Measurements from ENCODE around the gene RNASE11. TPM values are rescaled to one million over a fixed set of nuclear protein-coding genes. Genes with fewer than 3 reads are reported as not detected.

Gene RNASE11
- total RNA-seq, 2 experiments from 2014 or later = not detected

DNA sequence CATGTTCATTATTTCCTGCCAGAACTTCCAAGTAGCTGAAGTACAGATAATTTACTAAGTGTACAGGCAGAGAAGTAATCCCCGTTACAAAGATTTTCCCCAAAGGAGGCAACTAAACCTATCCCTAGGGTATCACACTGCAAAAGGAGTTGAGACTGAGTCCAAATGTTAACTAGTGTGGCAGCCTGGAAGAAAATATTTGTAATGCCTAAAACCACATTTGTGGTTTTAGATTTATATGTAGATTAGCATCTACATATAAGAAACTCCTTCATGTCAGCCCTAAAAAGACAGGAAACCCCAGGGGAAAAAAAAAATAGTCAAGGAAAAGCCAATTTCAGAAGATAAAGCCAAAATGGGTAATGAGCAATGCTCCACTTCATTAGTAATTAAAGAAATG, 4.8 kb upstream of the RNASE11 start:
- H3K36me3 ChIP-seq (ENCODE audit: insufficient read depth, low read length) = no peaks in the 10 kb centered on the region
- BruUV-seq (replicated peaks) = no TSS peak
- intact Hi-C loops (cut with micrococcal nuclease; ENCODE audit: unreplicated experiment) = no loop called here
- no peaks in the 10 kb centered on the region for H3K9me2 ChIP-seq (ENCODE audit: insufficient read depth, low read length)
- H3K4me2 ChIP-seq (ENCODE audit: low read length) = no peak overlapping the region
- H3K9me3 ChIP-seq (ENCODE audit: low read length) = no peaks in the 10 kb centered on the region
- no peaks in the 10 kb centered on the region for H4K20me1 ChIP-seq (ENCODE audit: insufficient read depth, low read length)
- H3K4me3 ChIP-seq (ENCODE audit: low read depth, low read length, poor library complexity, severe bottlenecking) = no peak overlapping the region
- POLR2A ChIA-PET = no interaction called here
- no peaks in the 10 kb centered on the region for H3K4me1 ChIP-seq (ENCODE audit: insufficient read depth, low read length, poor library complexity, severe bottlenecking)
- H2AFZ ChIP-seq (ENCODE audit: low read length) = no peak overlapping the region
- no peak for DNase-seq (ENCODE audit: low spot score)
- TF ChIP-seq, protein P1, sequence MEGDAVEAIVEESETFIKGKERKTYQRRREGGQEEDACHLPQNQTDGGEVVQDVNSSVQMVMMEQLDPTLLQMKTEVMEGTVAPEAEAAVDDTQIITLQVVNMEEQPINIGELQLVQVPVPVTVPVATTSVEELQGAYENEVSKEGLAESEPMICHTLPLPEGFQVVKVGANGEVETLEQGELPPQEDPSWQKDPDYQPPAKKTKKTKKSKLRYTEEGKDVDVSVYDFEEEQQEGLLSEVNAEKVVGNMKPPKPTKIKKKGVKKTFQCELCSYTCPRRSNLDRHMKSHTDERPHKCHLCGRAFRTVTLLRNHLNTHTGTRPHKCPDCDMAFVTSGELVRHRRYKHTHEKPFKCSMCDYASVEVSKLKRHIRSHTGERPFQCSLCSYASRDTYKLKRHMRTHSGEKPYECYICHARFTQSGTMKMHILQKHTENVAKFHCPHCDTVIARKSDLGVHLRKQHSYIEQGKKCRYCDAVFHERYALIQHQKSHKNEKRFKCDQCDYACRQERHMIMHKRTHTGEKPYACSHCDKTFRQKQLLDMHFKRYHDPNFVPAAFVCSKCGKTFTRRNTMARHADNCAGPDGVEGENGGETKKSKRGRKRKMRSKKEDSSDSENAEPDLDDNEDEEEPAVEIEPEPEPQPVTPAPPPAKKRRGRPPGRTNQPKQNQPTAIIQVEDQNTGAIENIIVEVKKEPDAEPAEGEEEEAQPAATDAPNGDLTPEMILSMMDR (conservative IDR thresholded peaks at IDR 0.05; ENCODE audit: low read length) = no peak
- no peak for TF ChIP-seq EZH2phosphoT487 (IDR thresholded peaks at IDR 0.05; ENCODE audit: borderline replicate concordance, low read depth, low read length)
- no peaks in the 10 kb centered on the region for H3K79me2 ChIP-seq (ENCODE audit: insufficient read depth, low read depth, low read length)
- CTCF ChIA-PET (ENCODE audit: unreplicated experiment) = no interaction called here
- H3K27ac ChIP-seq (ENCODE audit: low read depth, low read length, poor library complexity, severe bottlenecking) = no peak overlapping the region

DNA sequence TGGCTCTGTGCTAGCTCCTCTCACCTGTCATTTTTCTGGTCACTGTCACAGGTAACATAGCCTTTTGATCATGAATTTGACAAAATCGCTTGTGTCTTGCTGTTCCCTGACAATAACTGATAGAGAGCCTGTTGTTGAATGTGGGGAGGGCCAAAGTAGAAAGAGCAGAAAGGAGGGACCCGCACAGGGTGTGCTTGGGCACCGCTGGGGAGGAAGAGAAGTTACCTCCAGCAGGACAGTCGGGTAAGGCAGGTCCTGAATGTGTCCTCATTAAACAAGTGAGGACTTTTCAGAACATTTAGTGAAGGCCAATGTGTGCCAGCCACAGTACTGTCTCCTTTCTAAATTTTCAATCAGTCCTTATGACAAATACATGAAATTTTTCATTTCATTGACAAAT, 3.4 kb upstream of the RNASE11 start, which contains the start of gene RNASE12:
Gene RNASE12, minus strand, starts transcription at position 142 of the 400 bp plus-strand sequence. CDS start 653 bp downstream, outside the sequence.
- CTCF ChIA-PET (ENCODE audit: unreplicated experiment) = no interaction called here
- Histone ChIP-seq H3K36me3 (ENCODE audit: insufficient read depth, low read length) (no peaks in the 10 kb centered on the region), H3K9me2 (ENCODE audit: insufficient read depth, low read length) (no peaks in the 10 kb centered on the region), H3K4me1 (ENCODE audit: insufficient read depth, low read length, poor library complexity, severe bottlenecking) (no peaks in the 10 kb centered on the region), H3K9me3 (ENCODE audit: low read length) (no peaks in the 10 kb centered on the region), H3K4me3 (ENCODE audit: low read depth, low read length, poor library complexity, severe bottlenecking) (no peak within 1 kb of the TSS), H3K79me2 (ENCODE audit: insufficient read depth, low read depth, low read length) (no peaks in the 10 kb centered on the region), H4K20me1 (ENCODE audit: insufficient read depth, low read length) (no peaks in the 10 kb centered on the region), H3K4me2 (ENCODE audit: low read length) (no peak within 1 kb of the TSS), H2AFZ (ENCODE audit: low read length) (no peak within 1 kb of the TSS), H3K27ac (ENCODE audit: low read depth, low read length, poor library complexity, severe bottlenecking) (no peak within 1 kb of the TSS)
- intact Hi-C loops (cut with micrococcal nuclease; ENCODE audit: unreplicated experiment) = no loop called here
- TF ChIP-seq, protein P1 (conservative IDR thresholded peaks at IDR 0.05; ENCODE audit: low read length) = no peak
- no peak for TF ChIP-seq EZH2phosphoT487 (IDR thresholded peaks at IDR 0.05; ENCODE audit: borderline replicate concordance, low read depth, low read length)
- DNase-seq (ENCODE audit: low spot score) = no peak
- BruUV-seq (replicated peaks) = no TSS peak
- POLR2A ChIA-PET = interaction anchor here (0.5 kb wide), 1 partner anchor 157 kb away, joined by 4 read pairs; no protein-coding TSS in a partner anchor

DNA sequence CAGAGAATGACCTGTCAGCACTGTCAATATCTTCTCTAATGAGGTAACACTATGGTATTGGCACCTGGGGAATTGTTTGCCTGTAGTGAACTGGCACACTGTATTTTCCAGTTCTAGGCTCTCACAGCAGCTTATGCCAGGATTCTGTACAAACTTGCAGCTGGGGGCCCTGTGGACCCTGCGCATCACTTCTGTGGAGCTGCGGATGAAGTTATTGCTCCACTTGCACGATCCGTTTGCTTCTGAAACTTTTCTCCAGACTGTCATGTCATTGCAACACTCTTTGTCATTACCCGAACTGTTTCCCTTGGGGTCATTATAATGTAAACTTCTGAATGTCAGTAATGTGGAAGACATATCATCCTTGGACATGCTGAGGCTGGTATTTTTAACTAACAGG, 3.9 kb downstream of the RNASE11 start:
- H3K4me3 ChIP-seq (ENCODE audit: low read depth, low read length, poor library complexity, severe bottlenecking) = no peak overlapping the region
- H3K9me3 ChIP-seq (ENCODE audit: low read length) = no peaks in the 10 kb centered on the region
- no peaks in the 10 kb centered on the region for H3K36me3 ChIP-seq (ENCODE audit: insufficient read depth, low read length)
- intact Hi-C loops (cut with micrococcal nuclease; ENCODE audit: unreplicated experiment) = no loop called here
- H3K4me2 ChIP-seq (ENCODE audit: low read length) = no peak overlapping the region
- ChIA-PET CTCF (ENCODE audit: unreplicated experiment) (no interaction called here), POLR2A (interaction anchor here (0.8 kb wide), 1 partner anchor 146 kb away, joined by 3 read pairs; no protein-coding TSS in a partner anchor)
- DNase-seq (ENCODE audit: low spot score) = no peak
- H3K27ac ChIP-seq (ENCODE audit: low read depth, low read length, poor library complexity, severe bottlenecking) = no peak overlapping the region
- H3K4me1 ChIP-seq (ENCODE audit: insufficient read depth, low read length, poor library complexity, severe bottlenecking) = no peaks in the 10 kb centered on the region
- no TSS peak for BruUV-seq (replicated peaks)
- H3K9me2 ChIP-seq (ENCODE audit: insufficient read depth, low read length) = no peaks in the 10 kb centered on the region; the same call in 1 of the 2 replicates
- TF ChIP-seq, protein P1 (conservative IDR thresholded peaks at IDR 0.05; ENCODE audit: low read length) = no peak
- TF ChIP-seq EZH2phosphoT487 (IDR thresholded peaks at IDR 0.05; ENCODE audit: borderline replicate concordance, low read depth, low read length) = no peak
- H4K20me1 ChIP-seq (ENCODE audit: insufficient read depth, low read length) = no peaks in the 10 kb centered on the region
- no peak overlapping the region for H2AFZ ChIP-seq (ENCODE audit: low read length)
- no peaks in the 10 kb centered on the region for H3K79me2 ChIP-seq (ENCODE audit: insufficient read depth, low read depth, low read length)
